SH-SY5Y (cell line): ENCODE measurements around the gene LRP1.

ENCODE experiments used
- GATA2 ChIP-seq: IDR thresholded peaks from 2 replicates; pipeline ENCODE4 v1.6.1; 2011; ENCODE audit warnings: mild to moderate bottlenecking, low read depth, low read length
- GATA3 ChIP-seq: IDR thresholded peaks from 2 replicates; pipeline ENCODE4 v1.6.1; 2011; ENCODE audit warnings: low read depth, mild to moderate bottlenecking, low read length, moderate library complexity

LRP1 gene

DNA sequence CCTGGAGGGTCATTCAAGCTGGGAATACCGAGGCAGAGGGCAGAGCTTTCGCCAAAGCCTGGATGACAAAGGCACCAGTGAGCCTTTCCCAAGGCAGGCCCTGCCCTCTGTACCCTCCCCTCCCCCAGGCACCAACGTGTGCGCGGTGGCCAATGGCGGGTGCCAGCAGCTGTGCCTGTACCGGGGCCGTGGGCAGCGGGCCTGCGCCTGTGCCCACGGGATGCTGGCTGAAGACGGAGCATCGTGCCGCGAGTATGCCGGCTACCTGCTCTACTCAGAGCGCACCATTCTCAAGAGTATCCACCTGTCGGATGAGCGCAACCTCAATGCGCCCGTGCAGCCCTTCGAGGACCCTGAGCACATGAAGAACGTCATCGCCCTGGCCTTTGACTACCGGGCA is 57.1 kb downstream of the LRP1 start:
- TF ChIP-seq GATA2, result no peak
- no peak for TF ChIP-seq GATA3

DNA sequence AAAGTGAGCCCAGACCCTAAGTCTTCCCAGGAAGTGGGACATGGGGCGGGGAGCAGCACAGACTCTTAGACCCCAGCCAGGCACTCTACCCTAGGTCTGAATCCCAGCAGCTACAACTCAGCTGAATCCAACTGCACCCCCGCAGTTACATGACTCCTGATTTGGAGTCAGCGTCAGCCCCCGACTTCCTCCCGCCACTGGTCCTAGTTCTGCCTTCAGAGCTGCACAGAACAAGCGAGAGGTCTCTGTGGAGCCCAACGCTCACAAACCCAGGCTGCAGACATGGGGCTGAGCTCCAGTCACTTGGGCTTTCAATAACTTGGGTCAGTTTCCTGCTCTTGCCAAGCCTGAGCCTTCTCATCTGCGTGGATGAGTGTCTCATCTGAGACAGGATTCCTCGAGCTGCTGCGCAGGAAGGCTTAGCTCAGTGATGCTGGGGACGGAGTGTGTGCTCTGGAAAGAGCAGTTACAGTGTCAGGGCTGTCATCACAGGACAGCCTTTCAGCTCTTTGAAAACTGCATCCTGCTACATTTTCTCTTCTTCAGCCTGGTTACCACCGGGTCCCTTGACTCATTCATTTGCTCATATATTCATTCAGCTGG is 57.7 kb downstream of the LRP1 start:
- no peak for TF ChIP-seq GATA3
- no peak for TF ChIP-seq GATA2

DNA sequence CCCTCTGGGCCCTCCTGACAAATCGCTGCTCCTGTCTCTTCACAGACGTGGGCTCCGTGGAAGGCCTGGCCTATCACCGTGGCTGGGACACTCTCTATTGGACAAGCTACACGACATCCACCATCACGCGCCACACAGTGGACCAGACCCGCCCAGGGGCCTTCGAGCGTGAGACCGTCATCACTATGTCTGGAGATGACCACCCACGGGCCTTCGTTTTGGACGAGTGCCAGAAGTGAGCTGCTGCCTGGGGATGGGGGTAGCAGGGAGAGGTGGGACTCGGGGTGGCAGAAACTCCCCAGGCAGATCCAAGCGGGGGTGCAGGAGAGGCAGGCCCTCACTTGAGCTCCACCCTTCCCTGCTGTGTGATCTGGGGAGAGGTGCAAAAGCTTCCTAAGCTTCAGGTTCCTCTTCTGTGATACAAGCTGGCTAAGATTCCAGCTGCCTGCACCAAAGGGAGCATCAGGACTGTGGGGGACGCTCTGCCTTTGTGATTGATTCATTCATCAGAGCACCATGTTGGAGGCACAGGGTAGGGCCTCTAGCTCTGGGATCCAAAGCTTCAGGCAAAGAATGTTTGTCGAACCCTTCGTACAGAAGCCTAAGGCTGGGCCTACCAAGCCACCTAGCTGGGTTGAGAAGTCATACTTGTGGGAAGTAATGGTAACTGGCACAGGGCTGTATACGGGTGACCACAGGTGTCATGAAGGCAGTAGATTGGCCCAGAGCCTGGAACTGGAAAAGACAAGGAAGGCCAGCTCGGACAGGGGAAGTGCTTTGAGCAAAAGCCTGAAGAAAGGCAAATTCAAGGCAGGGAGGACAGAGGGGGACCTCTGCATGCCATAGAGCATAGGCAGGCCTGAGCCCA is 59.2 kb downstream of the LRP1 start:
- no peak for TF ChIP-seq GATA3
- no peak for TF ChIP-seq GATA2

DNA sequence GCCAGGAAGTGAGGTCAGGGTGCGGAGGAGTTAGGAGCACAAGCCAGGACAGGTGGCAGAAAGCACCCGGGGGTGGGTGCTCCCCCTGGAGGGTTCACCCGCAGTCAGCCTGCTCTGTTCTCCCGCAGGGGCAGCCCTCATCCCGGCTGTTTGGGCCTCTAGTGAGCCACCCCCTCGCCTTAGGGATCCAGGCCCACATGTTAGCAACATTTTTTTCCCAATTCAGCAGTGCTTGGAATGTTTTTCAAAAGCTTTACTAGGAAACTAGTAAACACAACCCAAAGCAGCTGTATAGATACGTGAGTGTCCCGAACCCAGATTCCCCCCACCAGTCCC is 59.8 kb downstream of the LRP1 start:
- TF ChIP-seq GATA2 (no peak), GATA3 (no peak)

DNA sequence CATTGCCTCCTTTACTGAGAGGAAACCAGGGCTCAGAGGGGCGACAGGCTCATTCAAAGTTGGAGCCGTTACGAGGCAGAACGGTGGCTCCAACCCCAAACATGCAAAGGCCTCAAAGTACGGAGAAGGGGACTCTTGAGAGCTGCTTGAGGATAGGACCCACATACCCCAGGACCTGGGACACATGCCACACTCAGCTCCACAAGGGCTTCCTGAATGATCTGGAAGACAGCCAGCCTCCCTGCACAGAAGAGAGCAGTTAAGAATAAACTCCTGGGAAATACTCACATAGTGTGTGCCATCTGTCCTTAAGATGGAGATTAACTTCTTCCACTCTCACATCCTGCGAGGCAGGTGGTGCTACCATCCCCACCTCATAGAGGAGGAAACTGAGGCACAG is 61.8 kb downstream of the LRP1 start:
- TF ChIP-seq GATA3, result no peak
- TF ChIP-seq GATA2, result no peak

DNA sequence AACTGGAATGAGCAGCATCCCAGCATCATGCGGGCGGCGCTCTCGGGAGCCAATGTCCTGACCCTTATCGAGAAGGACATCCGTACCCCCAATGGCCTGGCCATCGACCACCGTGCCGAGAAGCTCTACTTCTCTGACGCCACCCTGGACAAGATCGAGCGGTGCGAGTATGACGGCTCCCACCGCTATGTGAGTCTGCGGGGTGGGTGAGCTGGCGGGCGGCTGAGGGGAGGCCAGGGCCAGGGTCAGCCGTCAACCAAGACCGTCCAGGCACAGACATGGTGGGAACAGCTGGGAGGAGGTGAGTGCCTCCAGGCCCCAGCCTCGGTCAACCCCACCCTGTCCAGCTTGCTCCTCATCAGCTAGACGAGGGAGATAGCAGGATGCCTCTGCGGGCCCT is 62.5 kb downstream of the LRP1 start:
- no peak for TF ChIP-seq GATA3
- no peak for TF ChIP-seq GATA2

DNA sequence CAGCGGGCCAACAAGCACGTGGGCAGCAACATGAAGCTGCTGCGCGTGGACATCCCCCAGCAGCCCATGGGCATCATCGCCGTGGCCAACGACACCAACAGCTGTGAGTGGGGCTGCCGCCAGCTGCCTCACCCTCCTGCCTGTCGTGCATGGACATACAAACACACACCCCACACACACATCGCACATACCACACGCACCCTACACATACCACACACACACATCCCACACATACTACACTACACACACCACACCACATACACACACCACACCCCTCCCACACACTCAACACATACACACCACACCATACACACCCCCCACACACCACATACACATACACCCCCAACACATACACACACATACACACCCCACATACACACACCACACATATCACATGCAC is 63.1 kb downstream of the LRP1 start:
- TF ChIP-seq GATA3, result no peak
- no peak for TF ChIP-seq GATA2

DNA sequence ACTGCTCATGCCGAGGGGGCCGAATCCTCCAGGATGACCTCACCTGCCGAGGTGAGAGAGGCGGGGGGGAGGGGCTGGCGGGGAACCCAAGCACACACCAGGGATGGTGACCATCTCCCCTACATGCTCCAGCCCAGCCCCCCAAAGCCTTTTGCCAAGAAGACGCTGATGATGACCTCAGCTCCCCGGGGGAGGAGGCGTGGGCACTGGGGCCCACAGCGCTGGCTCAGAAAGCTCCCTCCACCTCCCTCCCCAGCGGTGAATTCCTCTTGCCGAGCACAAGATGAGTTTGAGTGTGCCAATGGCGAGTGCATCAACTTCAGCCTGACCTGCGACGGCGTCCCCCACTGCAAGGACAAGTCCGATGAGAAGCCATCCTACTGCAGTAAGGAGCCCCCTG is 64.6 kb downstream of the LRP1 start:
- no peak for TF ChIP-seq GATA2
- no peak for TF ChIP-seq GATA3

DNA sequence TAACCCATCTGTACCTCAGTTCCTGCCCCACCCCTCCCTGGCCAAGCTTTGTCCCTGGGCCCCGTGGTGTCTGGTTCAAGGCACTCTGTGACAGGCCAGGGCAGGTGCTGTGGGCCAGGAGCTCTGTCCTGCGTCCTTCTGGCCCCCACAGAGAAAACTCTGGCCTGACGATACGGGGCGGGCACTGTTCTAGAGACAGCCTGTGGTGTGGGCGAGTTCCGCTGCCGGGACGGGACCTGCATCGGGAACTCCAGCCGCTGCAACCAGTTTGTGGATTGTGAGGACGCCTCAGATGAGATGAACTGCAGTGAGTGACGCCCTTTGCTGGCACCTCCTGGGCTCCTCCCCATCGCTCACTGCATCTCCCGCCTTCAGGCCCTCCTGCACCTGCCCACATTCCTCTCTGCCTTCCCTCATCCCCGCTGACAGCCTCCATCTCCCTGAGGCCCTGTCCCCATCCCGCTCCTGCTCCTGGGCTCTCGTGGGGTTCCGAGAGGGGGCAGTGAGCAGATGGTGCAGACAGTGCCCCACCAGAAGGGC is 65.5 kb downstream of the LRP1 start:
- no peak for TF ChIP-seq GATA3
- TF ChIP-seq GATA2, result no peak

DNA sequence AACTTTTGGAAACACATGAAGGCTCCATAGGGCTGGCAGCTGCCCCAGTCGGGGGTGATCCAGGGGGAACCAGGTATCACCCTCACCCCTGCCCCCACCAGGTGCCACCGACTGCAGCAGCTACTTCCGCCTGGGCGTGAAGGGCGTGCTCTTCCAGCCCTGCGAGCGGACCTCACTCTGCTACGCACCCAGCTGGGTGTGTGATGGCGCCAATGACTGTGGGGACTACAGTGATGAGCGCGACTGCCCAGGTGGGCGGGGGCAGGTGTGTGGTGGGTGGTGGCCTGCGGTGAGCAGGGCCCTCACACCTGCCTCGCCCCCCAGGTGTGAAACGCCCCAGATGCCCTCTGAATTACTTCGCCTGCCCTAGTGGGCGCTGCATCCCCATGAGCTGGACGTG is 66.0 kb downstream of the LRP1 start:
- TF ChIP-seq GATA2, result no peak
- no peak for TF ChIP-seq GATA3

DNA sequence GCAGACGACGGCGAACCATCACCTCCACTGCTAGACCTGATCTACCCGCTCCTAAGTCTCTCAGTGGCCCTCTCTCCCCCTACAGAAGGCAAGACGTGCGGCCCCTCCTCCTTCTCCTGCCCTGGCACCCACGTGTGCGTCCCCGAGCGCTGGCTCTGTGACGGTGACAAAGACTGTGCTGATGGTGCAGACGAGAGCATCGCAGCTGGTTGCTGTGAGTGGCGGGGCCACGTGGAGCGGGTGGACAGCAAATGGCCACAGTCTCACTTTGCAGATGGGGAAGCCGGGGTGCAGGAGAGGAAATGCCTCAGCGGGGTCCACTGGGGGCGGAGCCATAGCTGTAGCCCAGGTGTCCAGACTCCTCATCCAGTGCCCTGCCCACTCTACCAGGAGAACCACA is 66.9 kb downstream of the LRP1 start:
- TF ChIP-seq GATA2 (no peak), GATA3 (no peak)

DNA sequence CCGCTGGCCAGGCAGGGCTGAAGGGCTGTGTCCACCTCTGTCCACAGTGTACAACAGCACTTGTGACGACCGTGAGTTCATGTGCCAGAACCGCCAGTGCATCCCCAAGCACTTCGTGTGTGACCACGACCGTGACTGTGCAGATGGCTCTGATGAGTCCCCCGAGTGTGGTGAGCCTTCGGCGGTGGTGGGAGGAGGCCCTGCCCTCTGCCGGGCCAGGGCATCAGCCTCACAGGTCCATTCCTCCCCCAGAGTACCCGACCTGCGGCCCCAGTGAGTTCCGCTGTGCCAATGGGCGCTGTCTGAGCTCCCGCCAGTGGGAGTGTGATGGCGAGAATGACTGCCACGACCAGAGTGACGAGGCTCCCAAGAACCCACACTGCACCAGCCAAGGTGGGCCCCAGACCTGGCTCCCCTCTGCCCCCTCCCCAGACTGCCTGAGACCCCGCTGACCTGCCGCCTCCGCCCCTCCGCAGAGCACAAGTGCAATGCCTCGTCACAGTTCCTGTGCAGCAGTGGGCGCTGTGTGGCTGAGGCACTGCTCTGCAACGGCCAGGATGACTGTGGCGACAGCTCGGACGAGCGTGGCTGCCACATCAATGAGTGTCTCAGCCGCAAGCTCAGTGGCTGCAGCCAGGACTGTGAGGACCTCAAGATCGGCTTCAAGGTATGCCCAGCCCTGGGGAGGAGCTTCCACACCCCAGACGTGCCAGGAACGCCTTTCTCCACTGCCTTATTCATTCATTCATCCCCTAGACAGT is 67.5 kb downstream of the LRP1 start:
- TF ChIP-seq GATA3 (no peak), GATA2 (no peak)

DNA sequence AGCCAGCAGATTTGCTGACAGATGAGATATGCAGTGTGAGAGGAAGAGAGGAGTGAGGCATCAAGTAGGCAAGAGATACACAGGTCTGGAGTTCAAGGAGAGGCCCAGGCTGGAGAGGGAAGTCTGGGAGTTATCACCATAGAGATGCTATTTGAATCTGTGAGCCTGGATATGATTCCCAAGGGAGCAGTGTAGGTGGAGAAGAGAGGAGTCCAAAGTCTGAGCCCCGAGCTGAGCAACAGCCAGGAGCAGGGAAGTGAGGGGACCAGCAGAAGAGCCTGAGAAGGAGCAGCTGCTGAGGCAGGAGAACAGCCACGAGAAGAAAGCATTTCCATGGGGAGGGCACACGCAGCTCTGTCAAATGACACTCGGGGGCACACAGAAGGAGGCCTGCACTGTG is 68.2 kb downstream of the LRP1 start:
- TF ChIP-seq GATA3, result no peak
- no peak for TF ChIP-seq GATA2

DNA sequence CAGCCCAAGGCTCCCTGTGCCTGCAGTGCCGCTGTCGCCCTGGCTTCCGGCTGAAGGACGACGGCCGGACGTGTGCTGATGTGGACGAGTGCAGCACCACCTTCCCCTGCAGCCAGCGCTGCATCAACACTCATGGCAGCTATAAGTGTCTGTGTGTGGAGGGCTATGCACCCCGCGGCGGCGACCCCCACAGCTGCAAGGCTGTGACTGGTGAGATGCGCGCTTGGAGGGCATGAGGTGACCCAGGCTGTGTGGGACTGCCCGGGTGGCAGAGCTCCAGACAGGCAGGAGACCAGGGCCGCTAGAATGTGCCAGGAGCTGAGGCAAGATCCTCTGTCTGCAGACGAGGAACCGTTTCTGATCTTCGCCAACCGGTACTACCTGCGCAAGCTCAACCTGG is 68.7 kb downstream of the LRP1 start:
- TF ChIP-seq GATA3 (no peak), GATA2 (no peak)
